ENCODE measurements around the gene XKR7. TPM values are rescaled to one million over a fixed set of nuclear protein-coding genes. Genes with fewer than 3 reads are reported as not detected.

The XKR7 gene
- total RNA-seq, 1 donor from 2014 or later = 0.08 TPM

DNA sequence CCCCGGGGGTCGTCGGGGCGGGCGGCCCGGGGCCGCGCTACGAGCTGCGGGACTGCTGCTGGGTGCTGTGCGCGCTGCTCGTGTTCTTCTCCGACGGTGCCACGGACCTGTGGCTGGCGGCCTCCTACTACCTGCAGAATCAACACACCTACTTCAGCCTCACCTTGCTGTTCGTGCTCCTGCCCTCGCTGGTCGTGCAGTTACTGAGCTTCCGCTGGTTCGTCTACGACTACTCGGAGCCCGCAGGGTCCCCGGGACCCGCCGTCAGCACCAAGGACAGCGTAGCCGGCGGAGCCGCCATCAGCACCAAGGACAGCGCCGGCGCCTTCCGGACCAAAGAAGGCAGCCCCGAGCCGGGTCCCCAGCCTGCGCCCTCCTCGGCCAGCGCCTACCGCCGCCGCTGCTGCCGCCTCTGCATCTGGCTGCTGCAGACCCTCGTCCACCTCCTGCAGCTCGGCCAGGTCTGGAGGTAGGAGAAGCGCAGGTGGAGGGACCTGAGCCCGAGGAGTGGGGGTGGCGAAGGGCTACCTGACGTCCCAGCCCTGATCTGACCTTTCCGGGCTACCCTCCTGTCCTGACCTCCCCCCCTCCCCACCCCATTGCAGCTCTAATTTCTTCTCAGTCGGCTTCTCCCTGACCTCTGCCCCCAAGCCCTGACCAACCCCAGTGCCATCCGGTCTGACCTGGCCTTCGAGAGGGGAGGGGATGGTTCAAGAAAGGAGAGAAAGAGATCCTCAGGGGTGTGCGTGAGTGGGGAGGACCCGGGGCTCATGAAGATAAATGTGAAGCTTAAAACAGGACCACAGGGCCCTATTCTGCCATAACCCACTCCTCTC, 558 bp downstream of the XKR7 start:
- H3K27me3 ChIP-seq (ENCODE audit: control insufficient read depth, insufficient read depth, low read length) = peaks cover 35% of the 10 kb centered on the region
- H3K36me3 ChIP-seq (ENCODE audit: control insufficient read depth, insufficient read depth, low read length) = no peaks in the 10 kb centered on the region
- DNase-seq (ENCODE audit: low read depth) = peak; percentile 10
- no peak for TF ChIP-seq CTCF (IDR thresholded peaks at IDR 0.05; ENCODE audit: insufficient read depth, low read length, poor library complexity, severe bottlenecking)
- peak overlapping the region; percentile 16 for H3K4me3 ChIP-seq (ENCODE audit: low read depth, low read length)

- TF ChIP-seq CTCF (IDR thresholded peaks at IDR 0.05; ENCODE audit: insufficient read depth, low read length, poor library complexity, severe bottlenecking) = no peak
- Histone ChIP-seq H3K4me3 (ENCODE audit: low read depth, low read length) (no peak overlapping the region), H3K36me3 (ENCODE audit: control insufficient read depth, insufficient read depth, low read length) (no peaks in the 10 kb centered on the region), H3K27me3 (ENCODE audit: control insufficient read depth, insufficient read depth, low read length) (peaks cover 37% of the 10 kb centered on the region)
- DNase-seq (ENCODE audit: low read depth) = no peak
Measured at GRCh38 chr20:31969991-31970390, 2.0 kb downstream of the XKR7 start.

- TF ChIP-seq CTCF (IDR thresholded peaks at IDR 0.05; ENCODE audit: insufficient read depth, low read length, poor library complexity, severe bottlenecking) = no peak
- Histone ChIP-seq H3K27me3 (ENCODE audit: control insufficient read depth, insufficient read depth, low read length) (peaks cover 26% of the 10 kb centered on the region), H3K36me3 (ENCODE audit: control insufficient read depth, insufficient read depth, low read length) (no peaks in the 10 kb centered on the region), H3K4me3 (ENCODE audit: low read depth, low read length) (no peak overlapping the region)
- peak; percentile 16 for DNase-seq (ENCODE audit: low read depth)
Measured at GRCh38 chr20:31972471-31973021, 4.6 kb downstream of the XKR7 start.

GRCh38 chr20:31974296-31974695, 6.3 kb downstream of the XKR7 start:
- Histone ChIP-seq H3K4me3 (ENCODE audit: low read depth, low read length) (no peak overlapping the region), H3K27me3 (ENCODE audit: control insufficient read depth, insufficient read depth, low read length) (peaks cover 12% of the 10 kb centered on the region), H3K36me3 (ENCODE audit: control insufficient read depth, insufficient read depth, low read length) (no peaks in the 10 kb centered on the region)
- no peak for TF ChIP-seq CTCF (IDR thresholded peaks at IDR 0.05; ENCODE audit: insufficient read depth, low read length, poor library complexity, severe bottlenecking)
- no peak for DNase-seq (ENCODE audit: low read depth)

DNA sequence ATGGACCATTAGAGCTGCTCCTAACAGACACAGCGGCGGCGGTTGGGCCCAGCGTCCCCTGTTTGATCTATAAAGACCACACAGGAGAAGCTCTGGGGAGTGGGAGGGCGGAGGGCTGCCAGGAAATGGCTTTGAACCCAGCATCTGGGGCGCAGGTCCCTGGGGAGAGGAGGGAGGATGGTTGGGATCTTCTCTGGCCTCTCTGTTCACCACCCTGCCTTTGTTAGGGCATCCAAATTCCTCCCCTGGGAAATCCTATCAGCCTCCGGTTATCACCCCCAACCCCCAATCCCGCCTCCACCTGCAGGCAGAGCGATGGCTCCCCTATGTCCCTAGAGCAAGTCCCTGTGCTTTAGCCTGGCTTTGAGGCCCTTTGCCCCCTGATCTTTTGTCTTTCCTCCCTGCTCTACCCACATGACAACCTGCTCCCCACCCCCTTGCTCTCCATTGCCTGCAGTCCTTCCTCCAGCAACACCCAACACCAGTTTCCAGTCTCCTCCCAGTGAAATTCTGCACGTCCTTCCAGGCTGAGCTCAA, 7.1 kb downstream of the XKR7 start:
- no peak for DNase-seq (ENCODE audit: low read depth)
- Histone ChIP-seq H3K4me3 (ENCODE audit: low read depth, low read length) (no peak overlapping the region), H3K27me3 (ENCODE audit: control insufficient read depth, insufficient read depth, low read length) (peaks cover 11% of the 10 kb centered on the region), H3K36me3 (ENCODE audit: control insufficient read depth, insufficient read depth, low read length) (no peaks in the 10 kb centered on the region)
- TF ChIP-seq CTCF (IDR thresholded peaks at IDR 0.05; ENCODE audit: insufficient read depth, low read length, poor library complexity, severe bottlenecking) = no peak

Data from kidney epithelial cell (primary cell).